ENCODE results near the gene DPM2.

Gene DPM2

DNA sequence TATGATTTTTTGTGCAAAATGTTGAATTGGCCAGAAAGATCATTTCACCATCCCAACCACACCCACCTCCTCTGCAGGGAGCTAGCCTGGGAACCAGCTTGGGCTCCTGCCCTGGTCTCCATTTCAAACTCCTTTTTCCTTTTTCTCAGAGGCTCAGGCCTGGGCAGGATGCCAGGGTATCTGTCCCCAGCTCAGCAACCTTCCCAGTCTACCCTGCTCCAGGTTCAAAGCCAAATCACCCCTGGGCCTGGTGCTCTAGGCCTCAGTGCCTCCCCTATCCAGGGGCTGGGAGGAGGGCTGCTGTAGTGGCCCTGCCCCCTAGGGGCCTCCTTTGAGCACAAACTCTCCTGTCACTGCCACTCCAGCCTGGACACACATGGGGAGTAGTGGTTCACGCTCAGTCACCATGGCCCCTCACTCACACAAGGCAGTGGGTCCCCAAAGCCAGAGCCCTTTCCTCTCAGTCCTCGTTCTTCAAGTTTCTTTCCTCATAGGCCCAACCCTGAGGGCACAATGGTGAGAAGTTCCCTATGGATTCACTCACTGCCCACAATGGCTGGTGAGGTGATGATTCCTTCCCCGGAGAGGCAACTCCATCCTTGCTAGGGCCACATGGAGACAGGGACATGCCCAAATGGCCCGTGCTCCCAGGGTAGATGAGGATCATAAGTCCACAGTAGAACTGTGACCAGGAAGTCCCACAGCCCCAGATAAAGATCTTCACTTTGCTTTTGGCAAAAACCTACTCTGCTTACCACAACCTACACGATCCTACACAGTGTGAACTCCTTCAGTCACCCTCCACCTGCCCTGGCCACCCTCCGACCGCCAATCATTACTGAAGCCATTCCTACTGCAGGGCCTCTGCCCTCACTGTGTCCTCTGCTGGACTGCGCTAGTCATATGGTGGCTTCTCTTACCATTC lies 19.2 kb downstream of the DPM2 start:
- no peak for DNase-seq (ENCODE audit: low read depth in 2 of 2)

DNA sequence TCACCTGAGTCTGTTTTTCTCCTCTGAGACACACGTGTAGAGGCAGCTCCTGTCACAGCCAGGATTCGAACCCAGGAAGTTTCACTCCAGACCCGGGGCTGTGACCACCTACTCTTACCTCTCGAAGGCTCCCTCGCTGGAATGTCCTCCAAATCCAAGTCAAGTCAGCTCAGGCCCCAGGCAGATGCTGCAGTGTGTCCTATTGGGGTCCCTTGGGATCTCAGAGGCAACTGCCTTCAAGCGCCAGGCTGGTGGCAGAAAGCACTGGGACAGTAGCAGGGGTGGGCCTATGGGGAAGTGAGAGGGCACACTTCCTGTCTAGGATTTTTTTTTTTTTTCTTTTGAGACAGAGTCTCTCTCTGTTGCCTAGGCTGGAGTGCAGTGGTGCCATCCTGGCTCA lies 20.1 kb downstream of the DPM2 start:
- no peak for DNase-seq (ENCODE audit: low read depth in 2 of 2)

DNA sequence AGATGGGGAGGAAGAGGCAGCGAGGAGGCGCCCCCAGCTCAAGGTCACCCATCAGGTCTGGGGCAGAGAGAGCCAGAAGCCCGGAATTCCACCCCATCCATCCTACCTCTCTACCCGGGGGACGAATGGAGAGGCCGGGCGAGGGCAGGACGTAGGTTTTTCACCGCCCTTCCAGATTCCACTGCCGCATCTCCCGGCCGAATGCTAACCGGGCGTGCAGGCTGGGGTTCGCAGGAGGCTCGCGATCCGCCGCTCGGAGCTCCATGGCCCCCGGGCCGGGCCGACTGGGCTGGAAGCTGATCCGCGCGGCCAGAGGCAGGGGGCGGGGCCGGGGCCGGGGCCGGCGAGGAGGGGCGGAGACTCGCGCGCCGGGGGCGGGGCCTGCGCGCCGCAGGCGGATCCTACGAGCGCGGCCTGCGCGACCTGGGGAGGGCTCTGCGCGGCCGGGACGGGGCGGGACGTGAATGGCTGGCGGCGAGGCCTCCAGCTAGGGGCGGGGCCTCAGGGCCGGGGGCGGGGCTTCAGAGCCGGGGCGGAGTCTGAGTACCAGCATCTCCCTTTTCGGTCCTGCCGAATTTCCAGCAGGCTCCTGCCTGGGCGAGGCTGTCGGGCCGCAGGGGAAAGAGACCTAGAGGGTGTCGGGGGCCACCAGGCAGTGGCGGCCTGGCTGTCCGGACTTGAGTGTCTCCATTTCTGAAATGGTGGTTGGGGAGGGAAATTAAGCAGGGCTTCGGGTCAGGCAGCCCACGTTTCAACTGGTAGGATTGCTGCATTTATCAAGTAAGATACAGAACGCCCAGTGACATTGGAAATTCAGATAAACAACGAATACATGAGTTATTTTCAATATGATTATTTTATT lies 20.7 kb downstream of the DPM2 start, which contains the start of gene ST6GALNAC4:
TSS of gene ST6GALNAC4 (minus strand) at position 322 of the 862 bp plus-strand sequence. CDS start 622 bp downstream, outside the sequence.
- peak; percentile 94 for DNase-seq (ENCODE audit: low read depth in 2 of 2)

DNA sequence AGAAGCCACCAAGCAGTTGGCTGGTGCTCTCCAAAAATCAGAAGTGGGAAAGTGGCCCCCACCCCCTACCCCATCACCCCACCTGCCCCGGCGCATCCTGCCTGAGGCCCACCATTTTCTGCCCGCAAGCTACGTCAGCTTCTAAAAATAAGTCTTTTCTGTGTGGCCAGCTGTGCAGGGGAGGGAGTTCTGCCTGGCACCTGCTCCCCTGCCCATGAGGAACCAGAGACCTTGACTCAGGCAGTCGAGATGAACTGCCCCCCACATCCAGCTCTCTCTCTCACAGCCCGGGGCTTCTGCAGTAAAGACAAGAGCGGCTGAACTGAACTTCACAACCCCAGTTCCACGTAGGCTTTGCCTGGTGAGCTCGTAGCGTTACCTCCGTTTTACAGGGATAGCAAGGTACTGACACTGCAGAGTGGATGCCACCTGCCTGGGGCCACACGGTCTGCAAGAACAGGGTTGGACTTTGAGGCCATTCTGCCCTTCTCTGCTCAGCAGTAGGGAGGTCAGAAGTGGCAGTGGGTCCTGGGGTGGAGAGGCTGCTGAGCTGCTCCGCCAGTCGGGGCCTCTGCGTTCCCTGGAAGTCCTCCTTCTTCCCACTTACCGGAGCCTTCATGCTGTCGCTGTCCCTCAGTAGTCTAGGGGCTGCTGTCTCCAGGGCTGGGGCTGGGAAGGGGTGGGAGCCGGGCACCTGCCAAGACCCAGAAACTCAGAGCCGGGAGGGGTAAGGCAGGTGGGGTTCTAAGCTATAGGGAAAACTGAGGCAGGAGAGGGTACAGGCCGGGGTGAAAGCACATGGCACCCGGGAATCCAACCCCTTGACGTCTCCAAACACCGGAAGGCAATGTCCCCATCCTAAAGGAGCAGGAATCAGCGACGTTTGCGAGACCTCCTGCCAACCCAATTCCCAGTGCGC lies 21.6 kb downstream of the DPM2 start:
- no peak for DNase-seq (ENCODE audit: low read depth in 2 of 2)

DNA sequence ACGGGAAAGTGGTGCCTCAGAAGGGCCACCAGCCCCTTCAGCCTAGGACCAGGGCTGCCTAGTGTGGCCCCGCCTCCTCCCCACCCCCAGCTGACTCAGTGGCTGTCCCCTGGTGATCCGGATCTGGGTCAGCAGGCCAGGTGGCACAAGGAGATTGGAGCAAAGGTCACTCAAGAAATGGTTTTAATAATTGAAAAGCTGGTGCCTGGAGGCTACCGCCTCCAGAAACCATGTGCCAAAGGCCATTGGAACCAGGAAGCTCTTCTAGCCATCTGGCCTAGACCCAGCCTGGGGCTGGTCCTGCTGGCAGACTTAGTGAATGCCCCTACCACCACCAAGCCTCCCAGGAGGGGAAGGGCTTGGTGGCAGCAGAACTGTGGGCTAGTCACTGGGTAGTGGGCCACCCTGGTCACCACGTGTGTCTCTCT lies 22.3 kb downstream of the DPM2 start:
- DNase-seq (ENCODE audit: low read depth in 2 of 2), result no peak

DNA sequence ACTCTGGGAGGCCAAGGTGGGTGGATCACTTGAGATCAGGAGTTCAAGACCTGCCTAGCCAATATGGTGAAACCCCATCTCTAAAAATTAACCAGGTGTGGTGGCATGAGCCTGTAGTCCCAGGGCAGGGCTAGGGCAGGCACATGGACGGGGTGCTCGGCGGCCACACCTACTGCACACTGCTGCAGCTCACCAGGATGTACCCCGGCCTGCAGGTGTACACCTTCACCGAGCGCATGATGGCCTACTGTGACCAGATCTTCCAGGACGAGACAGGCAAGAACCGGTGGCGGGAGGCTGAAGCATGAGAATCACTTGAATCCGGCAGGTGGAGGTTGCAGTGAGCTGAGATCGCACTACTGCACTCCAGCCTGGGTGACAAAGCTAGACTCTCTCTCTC lies 24.0 kb downstream of the DPM2 start:
- no peak for DNase-seq (ENCODE audit: low read depth in 2 of 2)

DNA sequence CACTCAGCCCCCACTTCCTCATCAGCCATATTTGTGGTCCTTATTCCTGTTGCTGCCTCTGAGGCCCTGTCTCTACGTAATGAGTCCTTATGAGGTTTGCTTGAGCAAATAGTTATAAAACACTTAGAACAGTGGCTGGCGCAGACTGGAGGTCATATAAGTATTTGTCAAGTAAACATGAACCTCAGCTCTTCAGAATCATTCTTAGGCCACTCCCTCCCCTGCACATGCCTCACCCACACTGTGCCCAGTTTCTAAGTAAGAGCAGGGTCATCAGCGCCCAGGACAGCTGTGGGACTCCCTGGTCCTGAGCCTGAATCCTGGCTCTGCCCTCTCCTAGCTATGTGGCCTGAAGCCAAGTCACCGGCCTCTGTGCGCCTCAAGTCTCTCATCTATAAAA lies 24.8 kb downstream of the DPM2 start:
- no peak for DNase-seq (ENCODE audit: low read depth in 2 of 2)

DNA sequence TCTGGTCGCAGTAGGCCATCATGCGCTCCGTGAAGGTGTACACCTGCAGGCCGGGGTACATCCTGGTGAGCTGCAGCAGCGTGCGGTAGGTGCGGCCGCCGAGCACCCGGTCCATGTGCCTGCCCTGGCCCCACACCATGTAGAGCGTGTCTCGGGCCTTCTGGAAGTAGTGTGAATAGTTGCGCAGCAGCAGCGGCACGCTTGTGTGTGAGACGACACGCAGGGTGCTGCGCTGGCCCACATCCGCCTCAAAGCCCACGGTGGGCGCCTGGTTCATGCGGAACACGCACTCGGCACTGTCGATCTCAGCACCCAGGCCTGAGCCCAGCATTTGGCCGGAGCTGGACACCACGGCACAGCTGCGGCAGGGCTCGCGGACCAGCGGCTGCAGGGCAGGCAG lies 25.4 kb downstream of the DPM2 start:
- DNase-seq (ENCODE audit: low read depth in 2 of 2), result no peak

DNA sequence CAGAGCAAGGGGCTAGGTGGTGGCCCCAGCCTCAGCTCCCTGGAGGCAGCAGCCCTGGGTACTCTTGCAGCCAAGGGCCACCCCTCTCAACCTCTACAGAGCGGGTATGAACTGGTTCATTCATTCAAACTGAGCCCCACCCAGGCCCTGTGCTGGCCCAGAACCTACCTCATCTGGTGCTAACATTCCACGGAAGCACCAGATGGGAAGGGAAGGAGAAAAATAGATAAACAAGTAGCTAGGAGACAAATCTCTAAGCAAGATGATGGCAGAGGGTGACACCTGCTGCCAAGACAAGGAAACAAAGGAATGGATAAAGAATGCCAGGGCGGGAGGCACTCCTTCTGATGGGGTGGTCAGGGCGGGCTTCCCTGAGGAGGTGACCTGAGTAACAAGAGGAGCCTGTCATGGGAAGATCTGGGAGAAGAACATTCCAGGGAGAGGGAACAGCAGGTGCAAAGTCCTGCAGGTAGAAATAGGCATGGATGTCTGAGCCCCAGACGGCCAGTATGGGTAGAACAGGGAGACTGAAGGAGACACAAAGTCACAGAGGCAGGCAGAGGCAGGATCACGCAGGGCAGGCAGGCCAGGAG lies 26.9 kb downstream of the DPM2 start:
- no peak for DNase-seq (ENCODE audit: low read depth in 2 of 2)

DNA sequence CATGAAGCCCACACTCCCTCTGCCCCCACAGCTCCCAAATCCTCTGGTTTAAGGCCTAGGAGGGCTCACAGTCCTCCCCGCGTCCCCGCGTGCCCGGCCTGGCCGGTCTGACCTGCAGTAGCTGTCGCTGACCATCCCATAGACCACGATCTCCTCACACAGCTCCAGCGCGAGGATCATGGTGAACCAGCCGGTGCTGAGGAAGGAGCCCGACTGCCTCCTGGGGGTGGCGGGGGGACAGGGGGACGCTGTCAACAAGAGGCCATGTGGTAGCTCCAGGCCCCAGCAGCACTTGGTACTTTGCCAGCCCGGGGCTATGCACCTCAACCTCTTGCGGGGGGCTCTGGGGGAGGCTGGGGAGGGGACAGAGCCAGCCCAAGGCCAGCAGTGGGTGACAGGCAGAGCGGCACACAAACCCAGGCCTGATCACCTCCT lies 27.8 kb downstream of the DPM2 start:
- no peak for DNase-seq (ENCODE audit: low read depth in 2 of 2)

DNA sequence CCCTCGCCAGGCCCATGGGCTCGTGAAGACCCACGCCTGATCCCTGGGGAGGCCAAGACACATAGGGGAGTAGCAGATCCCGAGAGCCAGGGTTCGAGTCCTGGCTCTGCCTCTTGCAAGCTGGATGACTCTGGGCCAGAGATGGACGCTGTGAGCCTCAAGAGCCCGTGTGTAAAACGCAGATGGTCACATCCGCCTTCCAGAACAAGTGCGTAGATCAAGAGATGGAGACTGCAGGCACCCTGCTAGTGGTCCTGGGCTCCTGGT lies 29.1 kb downstream of the DPM2 start:
- no peak for DNase-seq (ENCODE audit: low read depth in 2 of 2)

DNA sequence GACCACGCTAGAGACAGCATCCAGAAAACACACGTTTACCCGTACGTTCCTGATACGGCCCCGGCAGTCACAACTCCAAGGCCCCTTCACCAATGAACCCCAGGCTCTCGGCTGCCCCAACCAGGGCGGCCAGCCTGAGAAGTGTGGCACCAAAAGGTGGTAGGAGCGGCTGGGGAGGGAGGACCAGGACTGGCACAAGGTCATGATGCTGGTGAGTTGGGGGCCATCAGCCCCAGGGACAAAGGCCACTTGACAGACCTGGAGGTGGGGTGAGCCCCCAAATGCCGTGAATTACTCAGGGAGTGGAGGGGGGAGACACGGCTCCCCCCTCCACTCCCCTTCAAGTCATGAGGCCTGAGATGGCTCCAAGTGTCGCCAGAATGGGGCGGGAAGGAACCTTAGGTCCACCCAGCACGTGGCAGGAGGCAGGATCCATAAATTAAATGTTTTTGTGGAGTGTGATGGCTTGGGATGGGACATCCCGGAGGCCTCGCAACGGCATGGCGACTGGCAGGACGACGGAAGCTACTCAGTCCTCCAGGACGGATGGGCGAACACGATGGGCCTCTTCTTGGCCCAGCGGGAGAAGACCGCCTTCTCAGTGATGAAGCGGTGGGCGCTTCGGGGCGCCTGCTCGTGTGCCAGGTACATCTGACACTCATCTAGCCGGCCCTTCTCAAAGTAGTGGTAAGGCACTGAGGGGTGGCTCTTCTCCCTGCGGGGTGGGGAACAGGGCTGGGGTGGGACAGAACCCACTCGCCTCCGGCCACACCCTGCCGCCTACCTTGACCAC lies 29.6 kb downstream of the DPM2 start:
- DNase-seq (ENCODE audit: low read depth in 2 of 2), result no peak

DNA sequence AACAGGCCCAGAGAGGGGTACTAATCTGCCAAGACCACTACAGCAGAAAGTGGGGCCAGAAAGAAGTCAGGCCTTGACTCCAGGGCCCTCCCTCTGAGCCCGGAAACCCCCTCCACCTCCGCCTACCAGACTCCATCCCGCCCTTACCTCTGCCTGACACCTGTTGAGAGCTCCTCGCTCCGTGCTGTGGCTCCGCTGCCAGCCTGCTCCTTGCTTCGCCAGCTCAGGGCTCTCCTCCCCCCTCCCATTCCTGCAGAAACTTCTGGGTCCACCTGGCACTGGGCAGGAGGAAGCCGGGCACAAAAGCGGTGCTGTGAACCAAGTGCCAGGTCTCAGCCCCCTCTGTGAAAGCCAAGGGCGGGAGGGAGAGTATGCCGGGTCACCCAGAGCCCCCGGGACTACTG lies 31.9 kb downstream of the DPM2 start:
- peak; percentile 34 to 43 for DNase-seq (ENCODE audit: low read depth in 2 of 2)

DNA sequence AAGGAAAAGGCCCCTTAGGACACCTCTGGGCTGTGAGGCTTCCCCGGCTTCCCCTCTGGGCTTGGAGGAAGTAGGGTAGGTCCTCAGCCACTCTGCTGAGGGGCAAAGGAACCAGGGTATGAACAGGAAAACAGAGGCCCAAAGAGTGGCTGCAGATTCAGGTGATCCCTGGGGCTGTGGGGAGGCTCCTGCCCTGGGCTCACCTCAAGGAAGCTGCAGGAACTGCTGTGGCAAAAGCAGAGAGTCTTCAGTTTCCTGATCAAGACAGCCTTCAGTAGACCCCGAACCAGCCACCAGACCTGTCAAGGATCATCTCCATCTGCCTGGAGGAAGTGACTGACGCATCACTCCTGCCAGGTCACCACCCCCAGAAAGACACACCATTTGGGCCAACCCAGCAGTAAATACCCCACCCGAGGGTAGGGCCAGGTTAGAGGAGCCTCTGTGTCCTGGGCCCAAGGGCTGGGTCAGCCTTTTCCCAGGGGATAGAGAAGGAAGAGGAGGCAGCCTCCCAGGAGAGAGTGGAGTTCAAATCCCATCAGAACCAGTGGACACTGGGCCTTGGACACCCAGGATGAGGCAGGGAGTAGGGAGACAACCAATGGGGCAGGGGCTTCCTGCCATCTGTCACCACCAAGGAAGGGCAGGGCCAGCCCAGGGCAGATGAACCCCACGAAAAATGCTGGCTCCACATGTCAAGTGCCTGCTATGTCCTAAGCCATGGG lies 32.5 kb downstream of the DPM2 start:
- DNase-seq (ENCODE audit: low read depth in 2 of 2), result peak in 1 of 2 donors; percentile 32

DNA sequence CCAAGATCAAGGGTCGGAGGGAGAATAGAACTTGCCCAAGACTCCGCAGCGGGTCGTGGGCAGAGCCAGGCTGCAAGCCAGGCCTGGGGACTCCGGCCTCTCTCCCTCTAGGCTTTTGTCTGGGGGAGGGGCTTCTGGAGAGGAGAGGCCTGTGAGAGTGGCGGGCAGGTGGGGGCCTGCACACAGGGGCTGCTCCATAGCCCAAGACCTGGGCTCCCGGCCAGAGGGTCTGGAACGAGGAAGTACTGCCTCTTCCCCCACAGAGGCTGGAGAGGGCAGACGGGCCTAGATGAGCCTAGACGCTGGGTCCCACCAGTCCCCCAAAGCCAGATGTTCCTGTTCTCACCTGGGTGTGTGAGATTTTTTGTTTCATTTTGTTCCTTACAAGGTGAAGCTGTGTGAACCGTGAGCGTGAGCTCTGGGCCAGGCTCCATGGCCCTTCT lies 33.1 kb downstream of the DPM2 start:
- DNase-seq (ENCODE audit: low read depth in 2 of 2), result no peak

DNA sequence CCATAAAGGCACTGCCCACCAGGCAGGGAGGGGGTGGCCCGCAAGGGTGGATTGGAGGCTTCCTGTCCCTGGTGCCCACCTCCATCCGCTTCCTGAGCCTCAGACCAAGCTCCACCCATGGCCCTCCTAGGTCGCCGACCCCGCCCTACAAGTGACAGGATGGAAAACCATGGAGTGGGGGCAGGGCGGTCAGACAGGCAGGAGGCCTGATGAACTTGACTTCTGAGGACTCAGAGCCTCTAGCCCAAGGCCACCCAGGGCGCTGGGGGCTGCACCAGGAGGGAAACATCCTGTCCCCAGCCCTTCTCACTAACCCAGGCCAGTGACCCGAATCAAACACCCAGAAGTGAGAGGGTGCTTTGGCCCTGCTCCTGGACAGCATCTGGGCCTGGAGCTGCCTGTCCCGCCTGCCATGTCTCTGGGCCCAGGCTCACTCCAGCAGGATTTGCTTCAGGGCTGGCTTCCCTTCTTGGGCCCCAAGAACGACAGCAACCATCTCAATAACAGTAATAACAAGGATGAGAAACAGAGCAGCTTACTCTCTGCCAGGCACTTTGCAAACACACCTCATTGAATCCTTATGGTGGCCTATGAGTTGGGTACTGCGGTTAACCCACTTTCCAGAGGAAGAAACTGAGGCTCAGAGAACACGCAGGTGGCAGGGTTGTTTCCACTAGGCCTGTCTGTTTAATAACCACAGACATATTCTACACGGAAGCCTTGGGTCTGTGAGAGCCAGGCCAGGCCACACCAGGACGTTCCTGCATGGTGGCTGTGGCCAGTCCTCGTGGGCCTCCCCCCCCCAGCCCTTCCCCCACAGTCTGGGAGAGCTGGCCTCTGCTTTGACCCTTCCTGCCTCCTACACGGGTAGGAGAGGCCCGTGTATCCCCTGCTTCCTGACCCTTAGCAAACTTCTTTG lies 33.8 kb downstream of the DPM2 start:
- peak; percentile 51 to 55 for DNase-seq (ENCODE audit: low read depth in 2 of 2)

DNA sequence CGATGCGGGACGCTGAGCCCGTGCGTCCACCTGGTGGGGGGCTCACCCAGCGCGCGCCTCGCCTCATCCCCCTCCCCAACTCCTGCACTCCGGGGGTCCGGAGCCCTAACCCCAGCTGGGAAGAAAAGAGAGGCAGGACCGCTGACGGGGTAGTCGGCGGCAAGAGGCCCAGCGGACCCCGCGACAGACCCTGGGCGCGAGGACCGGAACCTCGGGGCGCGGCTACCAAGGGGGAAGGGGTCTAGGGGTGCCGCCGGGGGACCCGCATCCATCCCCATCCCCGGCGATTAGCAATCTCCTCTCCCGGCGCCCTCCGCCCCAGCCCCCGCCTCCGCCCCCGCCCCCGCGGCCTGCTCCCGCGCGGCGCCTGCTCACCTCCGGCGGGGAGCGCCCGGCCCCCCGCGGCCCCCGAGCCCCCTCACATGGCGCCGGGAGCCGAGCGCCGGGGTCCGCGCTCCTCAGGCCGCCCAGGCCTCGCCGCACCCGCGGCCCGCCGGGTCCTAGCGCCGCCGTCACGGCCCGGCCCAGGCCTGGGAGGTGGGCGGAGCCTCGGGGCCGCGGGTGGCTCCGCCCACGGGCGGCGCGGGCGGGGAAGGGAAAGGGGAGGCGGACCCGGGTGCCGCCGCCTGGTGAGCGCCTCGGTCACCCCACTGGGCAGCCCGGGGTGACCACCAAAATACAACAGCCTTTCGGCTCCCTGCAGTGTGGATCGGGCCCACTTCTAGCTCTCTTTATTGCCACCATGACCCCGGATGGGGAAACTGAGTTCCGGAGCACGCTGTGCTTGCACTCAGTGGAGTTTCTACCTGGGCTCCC lies 38.3 kb downstream of the DPM2 start, which contains the start of gene ST6GALNAC6:
TSS of gene ST6GALNAC6 (minus strand) at position 476 of the 816 bp plus-strand sequence. CDS start 1,622 bp downstream, outside the sequence.
- DNase-seq (ENCODE audit: low read depth in 2 of 2), result peak in 1 of 2 donors; percentile 50
